Pulmonary artery endothelial cell (primary cell): ENCODE data around the gene EVI5L. TPM values are rescaled to one million over a fixed set of nuclear protein-coding genes. Genes with fewer than 3 reads are reported as not detected.
"Not testable (repeated sequence)": the region's sequence is repeated elsewhere in the genome, so short reads cannot be mapped to it uniquely, and the experiment has no call there.

Source experiments
- DNase-seq: peaks from one replicate; pipeline ENCODE4 v3.0.0-alpha.2; 2011; ENCODE audit warnings: low read depth, low spot score
- total RNA-seq: library from RNA; depleted of rRNA; stranded (reverse); fragments of >200 nt; gene quantifications from 2 replicates; pipeline ENCODE4 v1.2.3, GENCODE V29; 2014

The EVI5L gene
- total RNA-seq, 1 donor from 2014 or later: 11.7 TPM

GRCh38 chr19:7871437-7872305 lies 41.7 kb downstream of the EVI5L start:
- DNase-seq: peak; percentile 33

- no peak for DNase-seq
Measured at GRCh38 chr19:7872306-7873204, 42.5 kb downstream of the EVI5L start.

DNA sequence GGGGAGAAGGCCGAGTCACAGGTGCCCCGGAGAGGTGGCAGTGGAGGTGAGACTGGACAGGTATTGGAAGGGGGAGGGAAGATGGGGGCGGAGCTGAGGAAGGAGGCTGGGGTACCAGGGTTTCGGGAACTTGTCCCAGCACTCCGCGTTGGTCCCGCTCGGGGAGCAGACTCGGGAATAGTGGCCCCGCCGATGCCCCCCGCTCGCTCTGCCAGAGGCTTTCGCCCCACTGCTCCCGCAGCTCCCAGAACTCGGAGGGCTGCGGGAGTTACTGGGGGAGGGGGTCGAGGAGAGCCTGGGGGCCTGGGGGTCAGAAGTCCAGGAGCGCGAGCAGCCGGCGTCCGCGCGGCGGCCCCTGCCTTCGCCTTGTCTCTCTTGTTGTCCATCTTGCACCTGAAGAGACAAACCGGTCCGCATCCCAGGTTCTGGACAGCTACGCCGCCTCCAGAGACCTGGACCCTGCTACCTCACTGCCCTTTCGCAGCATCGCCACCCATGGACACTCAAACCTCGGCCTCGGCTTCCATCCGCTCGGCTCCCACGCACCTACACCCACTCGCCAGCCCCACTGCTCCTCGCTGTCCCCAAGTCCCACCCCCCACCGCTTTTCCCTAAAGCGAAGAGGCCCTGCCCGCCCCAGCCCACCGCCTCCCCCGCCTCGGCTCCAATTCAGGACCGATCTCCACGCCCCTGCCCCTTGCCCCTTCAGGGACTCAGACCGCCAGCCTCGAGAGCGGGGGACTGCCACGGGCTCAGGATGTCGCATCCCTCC lies 43.5 kb downstream of the EVI5L start:
- no peak for DNase-seq

DNA sequence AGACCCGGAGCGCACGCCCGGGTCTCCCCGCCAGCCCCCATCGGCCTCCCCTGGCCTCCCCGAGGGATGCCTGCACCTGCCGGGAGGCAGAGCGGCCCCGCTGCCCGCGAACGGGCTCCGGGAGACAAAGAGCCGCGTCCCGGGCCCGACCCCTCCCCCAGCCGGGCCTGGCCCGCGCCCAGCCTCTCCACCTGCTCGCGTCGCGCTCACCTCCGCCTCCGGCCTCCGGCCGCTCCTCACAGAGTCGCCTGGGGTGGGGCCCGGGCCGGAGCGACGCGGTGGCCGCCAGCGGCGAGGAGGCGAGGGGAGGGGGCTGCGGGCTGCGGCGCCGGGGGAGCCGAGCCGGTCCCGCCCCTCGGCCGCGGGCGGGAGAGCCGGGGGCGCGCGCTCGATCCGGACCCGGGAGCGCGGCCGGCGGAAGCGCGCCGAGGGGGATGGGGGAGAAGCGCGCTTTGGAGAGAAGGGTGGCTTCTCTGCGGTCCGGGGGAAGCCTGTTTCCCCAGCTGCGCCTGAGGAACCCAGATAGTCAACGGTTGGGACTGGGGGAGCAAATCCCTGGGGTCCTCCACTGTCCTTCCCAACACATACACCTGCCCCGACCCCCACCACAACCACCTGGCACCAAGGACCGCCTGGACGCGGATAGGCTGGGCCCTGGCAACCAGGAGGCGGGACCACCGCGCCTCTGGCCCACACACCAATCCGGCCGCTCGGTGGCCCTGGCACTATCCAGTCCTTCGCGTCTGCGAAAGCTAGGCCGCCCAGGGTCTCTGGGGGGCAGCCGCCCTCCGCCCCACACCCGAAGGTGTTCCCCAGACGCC lies 44.3 kb downstream of the EVI5L start, which contains the start of gene PRR36:
TSS of gene PRR36 (minus strand) at position 315 of the 821 bp plus-strand sequence. CDS start 701 bp downstream, outside the sequence.
- DNase-seq: no peak

- DNase-seq: no peak
Measured at GRCh38 chr19:7874897-7875273, 44.9 kb downstream of the EVI5L start.

GRCh38 chr19:7877249-7877836 lies 47.3 kb downstream of the EVI5L start:
- no peak for DNase-seq

DNA sequence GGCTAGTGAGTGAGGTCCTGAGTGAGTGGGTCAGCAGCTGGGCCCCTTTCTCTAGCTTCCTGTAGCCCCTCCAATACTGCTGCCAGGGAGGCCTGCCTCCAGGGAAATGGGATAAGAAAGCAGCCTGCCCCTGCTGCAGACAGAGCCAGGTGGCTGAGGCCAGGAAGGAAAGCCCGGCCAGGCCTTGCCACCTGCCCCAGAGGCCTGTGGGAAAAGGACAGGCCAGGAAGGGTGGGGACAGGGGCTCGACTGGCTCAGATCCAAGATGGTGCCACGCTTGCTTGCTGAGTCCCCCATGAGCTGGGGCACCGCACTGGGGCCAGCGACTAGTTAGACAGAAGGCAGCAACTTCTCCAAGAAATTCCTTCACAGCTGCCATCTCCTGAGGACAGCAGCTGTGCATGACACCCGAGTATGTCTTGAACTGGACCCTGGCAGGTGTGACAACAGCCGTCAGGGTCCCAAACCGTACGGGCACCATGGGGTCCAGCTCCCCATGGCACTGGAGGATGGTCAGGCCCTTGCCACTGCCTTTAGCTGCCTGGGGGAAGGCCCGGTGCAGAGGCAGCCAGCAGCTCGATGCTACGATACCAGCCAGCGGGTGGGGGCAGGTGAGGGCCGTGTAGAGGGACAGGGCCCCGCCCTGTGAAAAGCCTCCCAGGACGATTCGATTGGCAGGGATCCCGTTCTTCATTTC lies 49.2 kb downstream of the EVI5L start:
- no peak for DNase-seq

GRCh38 chr19:7879836-7880235 lies 49.8 kb downstream of the EVI5L start:
- no peak for DNase-seq

GRCh38 chr19:7881910-7882309 lies 51.9 kb downstream of the EVI5L start:
- no peak for DNase-seq

DNA sequence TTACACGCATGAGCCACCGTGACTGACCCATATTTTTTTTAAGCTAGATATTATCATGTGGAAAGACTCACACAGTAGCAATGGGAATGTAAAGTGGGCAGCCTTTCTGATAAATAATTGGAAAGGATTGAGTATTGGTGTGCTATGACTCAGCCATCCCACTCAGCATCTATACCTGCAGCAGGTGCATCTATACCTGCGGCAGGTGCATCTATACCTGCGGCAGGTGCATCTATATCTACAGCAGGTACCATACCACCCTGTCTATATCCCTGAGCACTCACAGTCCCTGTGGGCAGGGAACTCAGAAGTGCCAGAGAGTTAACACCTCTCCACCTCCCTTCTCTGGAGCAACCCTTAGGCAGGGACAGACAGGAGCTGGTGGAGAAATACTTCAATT lies 53.1 kb downstream of the EVI5L start:
- no peak for DNase-seq

GRCh38 chr19:7883796-7884570 lies 54.0 kb downstream of the EVI5L start:
- no peak for DNase-seq

GRCh38 chr19:7885818-7886217 lies 55.8 kb downstream of the EVI5L start:
- no peak for DNase-seq

- no peak for DNase-seq
Measured at GRCh38 chr19:7887408-7888144, 57.6 kb downstream of the EVI5L start.

DNA sequence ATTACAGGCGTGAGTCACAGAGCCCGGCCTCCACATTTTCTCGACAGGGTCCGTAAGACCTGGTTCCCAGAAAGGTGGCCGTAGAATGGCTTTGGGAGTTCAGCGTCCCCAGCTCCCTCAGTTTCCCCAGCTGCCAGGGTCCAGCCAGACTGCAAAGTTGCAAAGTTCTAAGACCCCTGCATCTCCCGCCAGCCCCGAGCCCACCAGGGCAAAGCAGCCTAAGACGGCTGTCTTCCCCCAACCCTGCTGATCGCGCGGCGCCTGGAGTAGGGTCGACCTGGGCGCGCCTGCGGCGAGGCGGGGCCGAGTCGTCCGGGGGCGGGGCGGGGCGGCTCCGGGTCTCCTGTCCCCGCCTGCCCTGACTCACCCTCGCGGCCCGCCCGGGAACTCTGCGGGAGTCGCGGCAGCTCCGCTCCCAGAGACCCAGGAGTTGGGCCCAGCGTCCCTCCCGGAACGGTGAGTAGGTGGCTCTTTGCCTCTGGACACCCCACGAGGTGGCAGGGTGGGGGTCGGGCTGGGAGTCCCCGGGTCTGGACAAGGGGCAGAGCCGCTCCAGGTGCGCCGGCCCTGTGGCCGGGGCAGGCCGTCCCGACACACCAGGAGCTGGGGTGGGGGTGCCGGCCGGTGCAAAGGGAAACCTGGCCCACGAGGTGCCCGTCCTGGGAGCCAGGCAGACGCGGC lies 58.3 kb downstream of the EVI5L start, which contains the start of gene LRRC8E:
TSS of gene LRRC8E (plus strand) at position 366 of the 681 bp plus-strand sequence. CDS start 7,094 bp downstream, outside the sequence.
- DNase-seq: no peak

GRCh38 chr19:7888826-7889217 lies 58.8 kb downstream of the EVI5L start:
- no peak for DNase-seq

DNA sequence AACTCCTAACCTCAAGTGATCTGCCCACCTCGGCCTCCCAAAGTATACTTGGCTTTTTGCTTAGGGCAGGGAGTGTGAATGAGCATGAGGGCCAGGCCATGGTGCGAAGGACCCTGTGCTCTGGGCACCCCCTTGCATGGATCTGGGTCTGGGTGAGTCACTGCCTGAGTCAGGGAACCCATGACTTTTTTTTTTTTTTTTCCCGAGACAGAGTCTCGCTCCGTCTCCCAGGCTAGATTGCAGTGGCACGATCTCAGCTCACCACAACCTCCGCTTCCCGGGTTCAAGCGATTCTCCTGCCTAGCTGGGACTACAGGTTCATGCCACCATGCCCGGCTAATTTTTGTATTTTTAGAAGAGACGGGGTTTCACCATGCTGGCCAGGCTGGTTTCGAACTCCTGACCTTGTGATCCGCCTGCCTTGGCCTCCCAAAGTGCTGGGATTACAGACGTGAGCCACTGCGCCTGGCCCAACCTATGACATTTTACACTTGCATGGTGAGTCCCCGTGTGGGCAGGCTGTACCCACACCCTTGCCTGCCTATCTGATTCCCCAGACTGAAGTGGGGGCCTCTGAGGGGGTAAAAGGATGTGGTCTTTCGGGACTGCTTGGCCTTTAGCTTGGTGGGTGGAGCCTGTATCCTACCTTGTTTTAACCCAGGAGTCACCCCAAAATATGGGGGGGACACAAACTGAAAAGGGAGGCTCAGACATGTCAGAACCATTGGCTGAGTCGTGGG lies 63.5 kb downstream of the EVI5L start:
- not testable (repeated sequence) for DNase-seq
